Measurements from ENCODE around the gene C16orf92.
A peak's percentile ranks its signal among the peaks of the same experiment; 100 is the strongest.
"Not testable (repeated sequence)": the region's sequence is repeated elsewhere in the genome, so short reads cannot be mapped to it uniquely, and the experiment has no call there.

The C16orf92 gene

DNA sequence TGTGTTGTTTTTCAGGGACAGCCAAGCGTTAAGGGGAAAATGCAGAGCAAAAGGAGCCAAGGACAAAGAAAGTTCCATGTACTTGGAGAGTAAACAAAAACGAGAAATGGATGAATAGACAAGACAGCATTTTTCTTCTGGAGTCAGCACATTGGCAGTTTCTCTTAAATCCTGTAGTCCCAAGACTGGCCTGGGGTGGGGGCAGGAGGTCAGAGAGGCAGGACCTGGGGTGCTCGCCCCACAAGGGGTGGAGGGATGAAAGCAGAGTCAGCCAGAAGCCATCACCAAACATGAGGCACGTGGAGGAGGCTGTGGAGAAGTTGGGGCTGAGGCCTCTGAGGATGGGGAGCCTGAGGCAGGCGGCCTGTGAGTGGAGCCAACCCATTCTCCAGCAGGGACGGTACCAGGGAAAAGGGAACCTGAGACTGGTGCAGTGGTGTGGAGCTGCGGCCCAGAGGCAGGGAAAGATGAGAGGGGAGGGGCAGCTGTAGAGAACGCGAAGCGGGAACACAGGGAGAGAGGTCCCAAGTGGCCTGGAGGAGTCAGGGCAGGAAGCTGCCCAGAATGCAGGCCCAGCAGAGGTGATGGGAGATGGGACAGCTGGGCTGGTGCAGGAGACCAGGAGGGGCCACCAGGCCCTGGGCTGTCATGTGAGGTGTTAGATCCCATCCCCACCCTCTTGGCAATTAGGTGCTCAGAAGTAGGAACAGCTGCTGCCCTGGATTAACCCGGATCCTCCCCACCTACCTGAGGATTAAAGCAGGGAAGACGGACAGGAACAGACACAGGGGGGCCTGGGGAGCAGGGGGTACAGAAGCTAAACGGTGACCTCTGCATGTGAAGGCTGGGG is 4.8 kb downstream of the C16orf92 start:
- DNase-seq (ENCODE audit: low spot score): no peak

DNA sequence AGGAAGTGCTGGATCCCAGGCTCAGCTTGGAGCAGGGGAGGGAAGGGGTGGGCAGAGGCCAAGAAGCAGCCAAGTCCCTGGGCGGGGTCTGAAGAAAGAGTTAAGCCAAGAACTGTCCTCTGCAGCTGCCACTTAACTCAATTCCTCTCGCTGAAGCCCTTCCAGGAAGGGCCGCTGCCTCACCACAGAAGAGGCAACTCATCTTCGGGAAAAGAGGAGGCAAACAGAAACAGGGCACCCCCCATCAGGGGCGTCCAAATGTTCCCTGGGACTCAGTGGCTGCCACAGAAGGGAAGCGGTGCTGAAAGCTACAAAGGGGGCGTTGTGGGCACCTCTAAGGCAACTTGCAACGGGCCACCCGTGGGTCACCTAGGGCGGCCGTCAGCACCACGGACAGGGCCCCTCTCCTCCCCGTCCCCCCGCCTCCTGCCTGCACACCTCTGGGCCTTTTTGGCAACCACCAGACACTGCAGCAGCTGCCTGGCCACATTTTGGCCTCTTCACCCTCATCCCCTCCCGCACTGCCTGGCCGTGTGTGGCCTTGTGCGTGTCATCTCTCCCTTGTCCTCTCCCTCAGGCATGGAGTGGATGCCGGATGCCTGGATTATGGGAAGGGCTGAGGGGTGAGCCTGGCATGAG is 5.6 kb downstream of the C16orf92 start:
- DNase-seq (ENCODE audit: low spot score): no peak

DNA sequence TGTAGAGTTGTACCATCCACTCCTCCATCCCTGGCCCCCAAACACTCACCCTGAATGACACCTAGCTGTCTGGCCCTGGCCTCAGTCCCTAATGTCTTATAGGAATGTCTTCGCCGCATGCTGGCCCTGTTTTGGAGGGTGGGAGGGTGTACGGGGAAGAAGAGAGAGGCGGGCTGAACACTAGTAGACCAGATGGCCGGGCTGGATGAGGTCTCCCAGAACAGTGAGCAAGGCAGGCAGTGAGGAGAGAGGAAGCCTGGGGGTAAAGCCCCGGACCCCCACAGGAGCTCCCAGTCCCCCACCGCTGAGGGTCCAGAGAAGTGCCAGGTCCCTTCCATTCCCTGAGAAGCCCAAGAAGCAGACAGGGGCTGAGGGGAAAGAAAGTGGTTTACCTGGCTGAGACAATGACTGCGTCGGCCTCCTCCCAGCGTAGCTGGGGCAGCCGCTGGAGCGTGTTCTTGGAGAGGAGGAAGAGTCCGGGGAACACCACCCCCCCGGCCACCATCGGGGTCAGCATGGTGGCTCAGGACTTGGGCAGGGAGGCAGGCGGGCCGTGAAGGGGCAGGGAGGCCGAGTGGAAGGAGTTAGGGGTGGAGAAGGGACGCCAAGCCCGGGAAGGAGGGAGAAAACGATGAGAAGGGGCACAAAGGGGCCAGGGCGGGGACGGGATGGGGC is 7.2 kb downstream of the C16orf92 start:
- no peak for DNase-seq (ENCODE audit: low spot score)

DNA sequence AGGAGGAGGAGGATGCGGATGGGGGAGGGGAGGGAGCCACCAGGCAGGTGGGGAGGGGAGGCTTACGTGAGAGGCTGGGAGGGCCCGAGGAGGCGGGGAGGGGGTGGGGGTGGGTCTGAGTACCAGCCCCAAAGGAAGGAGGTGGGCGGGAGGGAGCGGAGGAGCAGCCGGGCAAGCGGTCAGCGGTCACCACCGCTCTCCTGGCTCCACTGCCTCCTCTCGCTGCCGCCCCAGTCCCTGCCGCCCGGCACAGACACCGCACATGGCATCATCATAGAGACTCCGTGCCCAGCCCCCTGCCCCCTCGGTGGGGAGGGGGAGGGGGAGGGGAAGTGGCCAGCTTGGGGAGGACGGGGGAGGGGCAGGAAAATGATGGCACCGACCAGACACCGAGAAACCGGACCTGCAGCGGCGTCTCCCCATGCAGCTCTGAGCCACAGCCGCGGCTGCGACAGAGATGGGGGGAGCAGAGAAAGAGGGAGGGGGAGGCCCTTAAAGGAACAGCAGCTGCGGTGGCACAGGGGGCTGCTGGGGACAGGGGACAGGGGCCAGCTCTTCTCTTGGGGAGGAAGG is 7.9 kb downstream of the C16orf92 start, which contains the start of gene TLCD3B:
TSS of gene TLCD3B (minus strand) at position 431 of the 573 bp plus-strand sequence. CDS start 744 bp downstream, outside the sequence.
- no peak for DNase-seq (ENCODE audit: low spot score)

DNA sequence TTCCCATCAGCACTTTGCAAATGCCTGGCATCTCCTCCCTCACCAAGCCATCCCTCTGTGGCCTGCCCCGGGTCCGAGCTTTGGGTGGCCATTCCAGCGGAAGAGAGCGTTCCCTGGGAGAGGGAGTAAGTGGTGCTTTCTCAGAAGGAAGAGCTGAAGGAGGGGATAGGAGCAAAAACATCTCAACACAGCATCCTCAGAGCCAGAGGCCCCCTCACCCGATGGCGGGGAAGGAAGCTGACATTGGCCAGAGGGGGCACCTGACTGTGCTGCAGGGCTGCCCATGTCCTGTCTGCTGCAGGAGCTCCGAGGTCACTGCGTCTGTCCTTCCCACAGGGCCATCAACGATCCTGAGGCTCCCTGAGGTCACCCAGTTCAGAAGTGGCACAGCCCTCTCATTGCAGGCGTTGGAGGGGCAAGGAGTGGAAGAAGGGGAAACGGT is 8.5 kb downstream of the C16orf92 start:
- no peak for DNase-seq (ENCODE audit: low spot score)

DNA sequence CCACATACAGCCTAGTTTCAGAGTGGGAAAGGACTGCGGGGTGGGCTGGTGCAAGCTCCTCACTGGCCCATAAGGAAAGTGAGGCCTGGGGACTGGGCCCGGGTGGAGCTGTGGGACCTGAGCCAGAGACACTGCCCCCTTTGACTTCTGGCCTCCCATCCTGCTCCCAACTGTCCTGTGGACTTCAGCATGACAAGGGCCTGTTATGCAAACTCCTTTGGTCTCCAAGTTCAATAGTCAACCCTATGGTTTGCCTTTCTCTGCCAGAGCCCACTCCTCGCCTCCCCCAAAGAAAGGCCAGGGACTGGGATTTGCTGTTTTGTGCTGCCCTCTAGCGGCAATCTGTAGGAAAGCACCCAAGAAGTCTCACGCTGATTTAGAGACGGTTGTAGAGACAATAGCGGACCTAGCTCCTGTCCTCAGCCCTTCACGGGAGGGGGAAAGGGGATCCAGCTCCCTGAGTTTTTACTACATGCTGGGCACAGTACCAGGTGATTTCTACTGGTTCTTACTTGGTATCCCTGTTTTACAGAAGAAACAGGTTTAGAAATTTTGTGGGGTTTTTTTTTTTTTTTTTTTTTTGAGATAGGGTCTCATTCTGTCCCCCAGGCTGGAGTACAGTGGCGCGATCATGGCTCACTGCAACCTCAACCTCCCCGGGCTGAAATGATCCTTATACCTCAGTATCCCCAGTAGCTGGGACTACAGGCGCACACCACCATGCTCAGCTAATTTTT is 9.3 kb downstream of the C16orf92 start:
- peak; percentile 64 for DNase-seq (ENCODE audit: low spot score)

DNA sequence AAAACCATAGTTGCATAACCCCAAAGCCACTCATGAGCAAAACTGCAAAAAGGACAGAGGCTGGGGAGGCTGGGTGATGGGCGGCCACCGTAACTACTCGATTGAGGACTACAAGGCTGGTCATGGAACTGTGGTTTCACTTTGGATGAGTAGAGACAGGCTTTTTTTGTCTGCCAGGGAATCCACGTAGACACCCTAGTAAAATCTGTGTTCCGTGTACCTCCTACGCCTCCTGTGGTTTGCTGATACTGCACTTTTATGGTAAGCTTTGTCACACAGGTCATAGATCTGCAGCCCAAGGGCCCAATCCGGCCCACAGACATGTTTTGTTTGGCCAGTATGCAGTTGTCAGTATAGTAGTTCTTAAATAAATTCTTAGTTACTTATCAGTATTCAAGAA is 10.3 kb downstream of the C16orf92 start:
- DNase-seq (ENCODE audit: low spot score): no peak

DNA sequence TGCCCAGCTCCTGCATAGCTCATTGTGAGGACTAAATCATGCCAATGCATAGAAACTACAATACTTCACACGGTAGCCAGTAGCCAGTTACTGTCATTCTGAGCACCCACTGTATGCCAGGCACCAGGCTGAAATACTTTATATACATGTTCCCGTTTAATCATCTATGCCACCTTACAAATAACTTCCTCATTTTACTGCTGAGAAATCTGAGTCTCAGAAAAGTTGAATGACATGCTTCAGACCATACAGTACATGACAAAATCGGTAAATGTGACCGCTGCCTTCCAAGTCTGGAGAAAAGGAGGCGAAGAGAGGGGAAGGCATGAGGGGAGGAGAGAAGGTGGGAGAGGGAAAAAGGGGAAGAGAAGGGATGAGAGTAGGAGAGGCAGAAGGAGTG is 17.2 kb downstream of the C16orf92 start:
- DNase-seq (ENCODE audit: low spot score): no peak

DNA sequence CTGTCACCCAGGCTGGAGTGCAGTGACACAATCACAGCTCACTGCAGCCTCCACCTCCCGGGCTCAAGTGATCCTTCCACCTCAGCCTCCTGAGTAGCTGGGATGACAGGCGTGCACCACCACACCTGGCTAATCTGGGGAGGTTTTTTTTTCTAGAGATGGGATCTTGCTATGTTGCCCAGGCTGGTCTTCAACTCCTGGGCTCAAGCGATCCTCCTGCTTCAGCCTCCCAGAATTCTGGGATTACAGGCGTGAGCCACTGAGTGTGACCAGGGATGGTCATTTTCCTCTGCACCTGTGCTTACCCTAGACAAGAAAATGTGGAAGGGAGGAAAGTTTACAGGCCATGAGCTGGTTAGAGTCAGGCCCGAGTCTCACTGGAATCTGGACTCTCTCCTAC is 17.7 kb downstream of the C16orf92 start:
- not testable (repeated sequence) for DNase-seq (ENCODE audit: low spot score)

DNA sequence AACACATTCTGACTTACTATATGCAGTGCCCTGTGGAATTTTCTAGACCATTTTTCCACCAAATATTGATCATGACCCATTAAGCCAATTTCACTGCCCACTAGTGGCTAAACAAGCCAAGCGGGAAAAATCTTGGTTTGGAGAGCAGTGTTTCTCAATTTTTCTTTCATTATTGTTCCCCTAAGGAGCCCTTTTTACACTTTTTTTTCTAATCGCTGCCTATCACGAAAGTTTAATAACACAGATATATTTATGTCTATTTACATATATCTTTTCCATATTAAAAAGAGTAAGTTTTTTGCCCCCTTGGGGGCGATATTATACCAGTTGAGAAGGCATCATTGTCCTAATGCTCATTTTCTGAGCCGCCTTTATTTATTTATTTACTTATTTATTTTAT is 18.8 kb downstream of the C16orf92 start:
- peak; percentile 19 for DNase-seq (ENCODE audit: low spot score)

DNA sequence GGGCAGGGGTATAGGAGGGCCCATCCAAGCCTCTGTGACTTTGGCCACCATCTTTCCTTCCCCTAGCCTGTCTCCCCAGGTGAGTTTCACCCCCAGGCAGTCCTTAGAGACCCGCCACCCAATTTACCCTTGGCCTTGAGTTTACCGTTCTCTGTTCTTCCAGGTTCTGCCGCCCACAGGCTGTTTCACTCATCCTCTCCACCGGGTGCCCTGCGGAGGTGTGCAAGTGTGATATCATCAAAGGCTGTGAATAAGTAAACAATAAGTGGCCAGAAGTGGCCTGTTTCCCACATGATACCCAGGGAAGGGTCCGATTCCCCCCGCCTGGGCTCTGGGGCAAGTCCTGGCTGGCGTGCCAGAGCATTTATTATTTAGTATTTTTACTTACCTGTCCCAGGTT is 23.2 kb downstream of the C16orf92 start:
- no peak for DNase-seq (ENCODE audit: low spot score)

DNA sequence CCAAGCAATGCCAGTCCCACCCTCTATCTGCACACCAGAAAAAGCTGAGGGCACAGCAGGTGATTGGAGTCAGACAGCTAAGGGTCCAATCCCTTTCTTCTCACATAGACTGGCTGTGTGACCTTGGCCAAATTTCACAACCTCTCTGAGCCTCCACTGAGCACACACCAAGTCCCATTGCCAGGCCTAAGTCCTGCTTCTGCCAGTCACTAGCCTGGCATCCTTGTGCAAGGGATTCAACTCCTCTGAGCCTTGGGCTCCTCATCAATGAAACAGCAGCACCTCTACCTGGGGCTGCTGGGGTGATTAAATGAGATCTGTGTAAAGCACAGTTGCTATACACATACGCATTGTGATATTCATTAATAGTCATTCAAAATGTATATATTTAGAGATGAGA is 23.6 kb downstream of the C16orf92 start:
- DNase-seq (ENCODE audit: low spot score): no peak

DNA sequence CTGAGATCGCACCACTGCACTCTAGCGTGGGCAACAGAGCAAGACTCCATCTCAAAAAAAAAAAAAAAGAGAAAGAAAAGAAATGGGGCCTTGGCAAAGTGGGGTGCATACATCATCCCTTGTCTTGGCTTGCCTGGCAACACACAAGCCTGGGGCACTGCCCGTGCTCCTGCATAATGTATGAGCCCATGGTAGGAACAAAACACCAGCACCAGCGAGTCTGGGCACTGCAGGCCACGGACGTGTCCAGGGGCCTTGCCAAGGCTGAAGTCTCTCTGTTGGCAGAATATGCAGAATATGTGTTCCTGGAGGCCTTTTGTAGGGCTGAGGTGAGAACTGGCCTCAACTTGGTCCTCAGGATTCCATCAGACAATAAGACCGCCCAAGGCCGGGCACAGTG is 26.9 kb downstream of the C16orf92 start:
- no peak for DNase-seq (ENCODE audit: low spot score)

DNA sequence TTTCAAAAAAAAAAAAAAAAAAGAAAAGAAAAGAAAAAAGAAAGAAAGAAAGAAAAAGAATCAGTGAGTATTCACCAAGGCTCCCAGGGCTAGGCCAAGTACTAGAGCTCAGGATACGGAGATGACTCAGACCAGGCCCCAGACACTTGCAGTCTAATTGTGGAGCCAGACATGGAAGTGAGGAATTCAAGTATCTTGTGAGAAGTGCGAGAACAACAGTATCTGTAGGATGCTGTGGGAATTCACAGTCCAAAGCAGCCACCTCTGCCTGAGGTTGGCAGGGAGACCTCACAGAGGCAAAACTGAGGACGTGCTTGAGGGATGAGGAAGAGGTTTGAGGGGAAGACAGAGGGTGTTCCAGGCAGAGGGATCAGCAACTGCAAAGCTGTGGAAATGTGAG is 28.5 kb downstream of the C16orf92 start:
- DNase-seq (ENCODE audit: low spot score): no peak

DNA sequence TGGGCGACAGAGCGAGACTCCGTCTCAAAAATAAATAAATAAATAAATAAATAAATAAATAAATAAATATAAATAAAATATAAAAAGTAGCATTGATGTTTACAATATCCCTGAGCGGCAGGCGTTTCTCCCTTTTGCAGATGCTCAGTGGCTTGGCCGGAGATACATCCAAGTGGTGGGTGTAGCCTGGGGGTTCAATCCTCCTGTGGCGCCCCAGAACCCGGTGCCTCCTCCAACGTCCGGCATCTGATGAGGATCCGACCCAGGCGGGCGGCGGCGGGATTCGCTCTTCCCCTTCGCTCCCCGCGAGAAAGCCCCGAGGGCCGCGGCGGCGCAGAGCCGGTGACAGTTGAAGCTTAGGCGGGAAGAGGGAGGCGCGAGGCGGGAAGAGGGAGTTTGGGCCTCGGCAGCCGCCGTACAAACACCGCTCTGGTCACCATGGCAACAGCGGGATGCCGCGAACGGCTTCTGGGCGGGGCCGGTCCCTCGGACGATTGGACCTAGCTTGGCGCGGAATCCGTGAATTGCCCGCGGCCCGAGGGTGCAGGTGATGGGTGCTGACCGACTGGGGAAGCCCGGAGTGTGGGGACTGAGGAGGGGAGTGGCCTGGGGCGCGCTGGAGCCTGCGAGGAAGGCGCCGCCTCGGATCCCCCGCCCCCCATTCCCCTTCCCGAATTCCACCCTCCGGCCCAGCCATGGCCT is 29.8 kb downstream of the C16orf92 start:
- peak; percentile 85 for DNase-seq (ENCODE audit: low spot score)

DNA sequence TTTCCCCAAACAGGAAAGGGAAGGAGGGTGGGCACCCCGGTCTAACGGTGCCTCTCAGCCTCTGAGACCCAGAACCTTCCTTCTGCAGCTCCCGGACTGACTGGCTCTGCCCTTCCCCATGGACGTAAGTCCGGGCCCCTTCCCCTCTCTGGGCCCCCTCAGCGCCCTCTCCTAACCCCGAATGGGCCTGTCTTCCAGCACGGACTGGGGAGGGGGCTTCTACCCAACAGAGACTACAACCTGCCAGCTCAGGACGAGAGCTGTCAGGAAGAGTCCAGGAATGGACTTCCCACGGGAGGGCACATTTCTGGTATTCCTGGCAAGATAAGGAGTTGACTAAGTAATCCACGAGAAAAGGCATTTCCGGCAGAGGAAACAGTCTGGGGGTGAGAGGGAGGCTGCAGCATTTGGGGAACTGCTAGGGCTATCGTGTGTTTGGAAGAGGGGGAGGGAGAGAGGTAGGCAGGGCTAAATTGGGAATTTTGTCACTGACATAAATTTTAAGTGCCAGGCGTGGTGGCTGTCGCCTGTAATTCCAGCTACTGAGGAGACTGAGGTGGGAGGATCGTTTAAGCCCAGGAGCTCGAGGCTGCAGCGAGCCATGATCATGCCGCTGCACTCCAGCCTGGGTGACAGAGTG is 30.5 kb downstream of the C16orf92 start:
- no peak for DNase-seq (ENCODE audit: low spot score)

DNA sequence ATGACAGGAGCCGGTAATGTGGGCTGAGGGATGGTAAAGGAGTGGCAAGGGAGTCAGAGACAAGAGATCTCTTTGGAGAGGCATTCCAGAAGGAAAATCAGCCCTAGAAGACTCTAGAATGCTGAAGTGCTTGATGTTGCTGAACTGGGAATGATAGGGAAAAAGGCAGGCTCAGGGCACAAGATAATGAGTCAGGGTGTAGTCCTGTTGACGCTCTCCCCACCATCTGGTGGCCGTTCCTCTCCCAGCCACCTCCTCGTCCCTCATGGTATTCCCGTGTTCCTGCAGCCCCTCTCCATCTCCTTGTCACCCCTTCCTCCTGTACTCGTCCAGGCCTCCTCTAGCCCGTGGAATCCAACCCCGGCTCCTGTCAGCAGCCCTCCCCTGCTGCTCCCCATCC is 31.5 kb downstream of the C16orf92 start:
- DNase-seq (ENCODE audit: low spot score): no peak

DNA sequence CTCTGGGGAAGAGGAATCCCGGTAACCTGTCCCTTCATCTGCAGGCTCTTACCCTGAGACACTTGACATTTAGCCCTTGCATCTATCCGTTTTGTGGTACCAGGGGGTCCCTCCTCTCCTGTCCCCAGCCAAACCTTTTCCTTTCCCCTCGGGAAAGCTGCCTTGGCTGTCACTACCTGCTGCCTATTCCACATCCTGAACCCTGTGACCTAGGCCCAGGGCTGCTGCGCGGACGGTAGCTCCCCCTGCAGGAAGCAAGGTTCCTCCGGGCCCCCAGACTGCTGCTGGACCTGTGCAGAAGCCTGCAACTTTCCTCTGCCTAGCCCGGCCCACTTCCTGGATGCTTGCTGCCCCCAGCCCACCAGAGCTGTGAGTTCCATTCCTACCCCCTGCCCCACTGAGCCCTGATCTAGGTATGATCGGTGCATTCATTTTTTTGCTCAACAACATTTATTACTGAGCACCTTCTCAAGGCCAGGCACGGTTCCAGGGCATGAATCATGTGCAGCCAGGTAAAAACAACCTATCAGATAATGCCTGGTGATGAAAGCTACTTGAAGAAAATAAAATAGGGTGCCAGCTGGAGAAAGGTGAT is 32.1 kb downstream of the C16orf92 start:
- DNase-seq (ENCODE audit: low spot score): peak; percentile 43

DNA sequence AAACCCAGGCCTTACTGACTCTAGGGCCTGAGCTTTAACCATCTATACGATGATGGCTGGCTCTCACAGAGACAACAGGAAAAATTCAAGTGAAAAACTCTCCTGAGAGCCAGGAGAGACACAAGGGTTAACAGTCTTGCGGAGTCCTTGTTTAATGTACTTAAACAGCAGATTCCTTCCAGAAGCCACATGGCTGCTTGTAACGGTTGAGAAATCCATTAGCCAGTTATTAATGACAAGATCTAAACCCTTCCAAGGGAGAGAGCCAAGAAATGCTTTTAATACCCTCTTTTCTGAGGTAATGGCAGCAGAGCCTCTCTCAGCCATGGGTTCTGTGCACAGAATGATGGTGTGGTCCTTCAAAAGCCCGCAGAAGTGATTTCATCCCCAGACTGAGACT is 37.3 kb downstream of the C16orf92 start:
- DNase-seq (ENCODE audit: low spot score): no peak

DNA sequence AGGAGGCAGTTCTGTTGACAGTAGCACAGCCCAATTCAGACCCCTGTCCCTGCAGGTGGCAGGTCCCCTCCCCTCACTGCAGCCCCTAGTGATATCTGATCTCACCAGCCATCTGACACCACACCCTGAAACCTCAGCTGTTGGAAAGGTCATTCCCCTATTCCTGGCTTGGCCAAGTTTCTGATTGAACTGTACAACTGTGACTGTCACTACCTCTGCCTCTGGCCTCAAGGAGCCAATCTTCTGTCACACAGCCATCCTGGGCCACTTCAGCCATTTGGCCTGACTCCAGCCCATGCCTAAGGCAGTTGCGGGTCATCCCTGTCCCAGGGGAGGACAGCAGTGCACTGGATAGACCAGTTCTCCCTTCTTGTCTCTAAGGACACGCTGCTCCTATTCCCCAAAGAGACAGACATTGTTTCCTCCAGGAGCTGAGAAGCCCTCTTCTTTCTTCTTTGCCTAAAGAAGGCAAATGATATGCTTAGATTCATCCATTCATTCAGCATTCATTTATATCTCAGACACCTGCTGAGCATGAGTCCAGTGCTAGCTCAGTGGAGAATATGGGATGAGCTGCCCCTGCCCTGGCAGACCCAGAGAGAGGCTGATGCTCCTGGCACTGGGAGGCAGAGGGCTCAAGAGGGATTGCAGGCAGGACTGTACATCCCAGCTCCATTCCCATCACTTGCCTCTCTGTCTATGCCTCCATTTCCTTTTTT is 38.0 kb downstream of the C16orf92 start:
- no peak for DNase-seq (ENCODE audit: low spot score)

Data from CD4-positive, alpha-beta T cell treated with Interleukin-6 at 100 ng/mL for 8 hours (primary cell).